ENCODE measurements around the gene FGF1. TPM values are rescaled to one million over a fixed set of nuclear protein-coding genes. Genes with fewer than 3 reads are reported as not detected.

FGF1 gene
- total and polyA plus RNA-seq, 2 donors (not counting 1 experiment from before 2014, with no cell fraction given), result not detected

DNA sequence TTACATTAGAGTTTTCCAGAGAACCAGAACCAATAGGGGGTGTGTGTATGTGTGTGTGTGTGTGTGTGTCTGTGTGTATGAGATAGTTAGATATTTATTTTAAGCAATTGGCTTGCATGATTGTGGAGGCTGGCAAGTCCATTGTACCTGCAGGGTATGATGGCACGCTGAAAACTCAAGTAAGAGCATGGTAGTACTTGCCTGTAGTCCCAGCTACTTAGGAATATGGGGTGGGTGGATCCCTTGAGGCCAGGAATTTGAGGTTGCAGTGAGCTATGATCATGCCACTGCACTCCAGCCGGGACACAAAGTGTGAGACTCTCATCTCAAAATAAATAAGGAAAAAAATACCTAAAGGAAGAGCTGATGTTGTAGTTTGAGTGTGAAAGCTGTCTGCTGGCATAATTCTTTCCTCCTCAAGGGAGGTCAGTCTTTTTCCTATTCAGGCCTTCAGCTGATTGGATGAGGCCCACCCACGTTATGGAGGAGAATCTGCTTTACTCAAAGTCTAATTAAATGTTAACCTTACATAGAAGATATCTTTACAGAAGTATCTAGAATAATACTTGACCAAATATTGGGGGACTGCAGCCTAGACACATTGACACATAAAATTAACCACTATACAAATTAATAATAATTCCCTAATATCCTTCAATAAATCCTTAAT is 107.6 kb downstream of the FGF1 start:
- H3K9me3 ChIP-seq (ENCODE audit: control extremely low read depth in 1 of 3, control insufficient read depth in 2 of 3, insufficient read depth in 1 of 3, low read length in 2 of 3), result peaks cover 0 to 15% (median 6%) of the 10 kb centered on the region in 3 donors
- 71% methylated on average over 1 of the region's 3 CpGs for WGBS (ENCODE audit: insufficient coverage)
- no peak overlapping the region for H3K4me2 ChIP-seq (replicated peaks; ENCODE audit: low read depth, low read length, poor library complexity, severe bottlenecking)
- no peak overlapping the region for H3K4me3 ChIP-seq (ENCODE audit: control extremely low read depth in 1 of 5, extremely low read depth in 1 of 5, insufficient read depth in 1 of 5, low read depth in 2 of 5, low read length in 4 of 5)
- CTCF ChIA-PET, result no interaction called here
- H3K9me3 Mint-ChIP-seq (ENCODE audit: insufficient read depth), result peaks cover 5% of the 10 kb centered on the region
- peaks cover 14% of the 10 kb centered on the region for H3K4me1 Mint-ChIP-seq
- peaks cover 0 to 3% (median 3%) of the 10 kb centered on the region in 4 experiments for H3K27me3 ChIP-seq (replicated peaks in 1 of 4; ENCODE audit: control extremely low read depth in 1 of 4, control insufficient read depth in 3 of 4, insufficient read depth in 4 of 4, low read length in 3 of 4)
- no peaks in the 10 kb centered on the region for H3K36me3 ChIP-seq (replicated peaks in 1 of 2; ENCODE audit: control extremely low read depth in 1 of 2, control insufficient read depth in 1 of 2, extremely low read depth in 1 of 2, insufficient read depth in 2 of 2, low read length in 1 of 2)
- H3K9ac ChIP-seq (ENCODE audit: low read length), result no peak overlapping the region
- H2AFZ ChIP-seq (ENCODE audit: insufficient read depth, low read depth, low read length, poor library complexity, severe bottlenecking), result no peak overlapping the region
- DNase-seq (no peak), ATAC-seq (ENCODE audit: low read depth) (no peak)
- no peak overlapping the region for H3K27ac ChIP-seq (ENCODE audit: low read length in 2 of 2)
- TF ChIP-seq, protein P1, sequence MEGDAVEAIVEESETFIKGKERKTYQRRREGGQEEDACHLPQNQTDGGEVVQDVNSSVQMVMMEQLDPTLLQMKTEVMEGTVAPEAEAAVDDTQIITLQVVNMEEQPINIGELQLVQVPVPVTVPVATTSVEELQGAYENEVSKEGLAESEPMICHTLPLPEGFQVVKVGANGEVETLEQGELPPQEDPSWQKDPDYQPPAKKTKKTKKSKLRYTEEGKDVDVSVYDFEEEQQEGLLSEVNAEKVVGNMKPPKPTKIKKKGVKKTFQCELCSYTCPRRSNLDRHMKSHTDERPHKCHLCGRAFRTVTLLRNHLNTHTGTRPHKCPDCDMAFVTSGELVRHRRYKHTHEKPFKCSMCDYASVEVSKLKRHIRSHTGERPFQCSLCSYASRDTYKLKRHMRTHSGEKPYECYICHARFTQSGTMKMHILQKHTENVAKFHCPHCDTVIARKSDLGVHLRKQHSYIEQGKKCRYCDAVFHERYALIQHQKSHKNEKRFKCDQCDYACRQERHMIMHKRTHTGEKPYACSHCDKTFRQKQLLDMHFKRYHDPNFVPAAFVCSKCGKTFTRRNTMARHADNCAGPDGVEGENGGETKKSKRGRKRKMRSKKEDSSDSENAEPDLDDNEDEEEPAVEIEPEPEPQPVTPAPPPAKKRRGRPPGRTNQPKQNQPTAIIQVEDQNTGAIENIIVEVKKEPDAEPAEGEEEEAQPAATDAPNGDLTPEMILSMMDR (IDR thresholded peaks at IDR 0.05), result no peak
- no peak for TF ChIP-seq EZH2 (IDR thresholded peaks at IDR 0.05; ENCODE audit: borderline replicate concordance, insufficient read depth, low read depth, low read length, poor library complexity, severe bottlenecking)
- intact Hi-C loops (cut with micrococcal nuclease), result no loop called here
- H3K4me3 Mint-ChIP-seq, result no peak overlapping the region
- POLR2A ChIA-PET, result no interaction called here
- H3K27me3 Mint-ChIP-seq, result peaks cover 33% of the 10 kb centered on the region
- peaks cover 4 to 7% of the 10 kb centered on the region in 2 donors for H3K4me1 ChIP-seq (ENCODE audit: control insufficient read depth in 2 of 2, insufficient read depth in 2 of 2, low read length in 2 of 2)
- no peaks in the 10 kb centered on the region for H4K20me1 ChIP-seq (ENCODE audit: control insufficient read depth, insufficient read depth, low read length, poor library complexity, severe bottlenecking)
- H3K79me2 ChIP-seq (ENCODE audit: control insufficient read depth, insufficient read depth, low read length), result no peaks in the 10 kb centered on the region
- no peak overlapping the region for H3K27ac Mint-ChIP-seq

DNA sequence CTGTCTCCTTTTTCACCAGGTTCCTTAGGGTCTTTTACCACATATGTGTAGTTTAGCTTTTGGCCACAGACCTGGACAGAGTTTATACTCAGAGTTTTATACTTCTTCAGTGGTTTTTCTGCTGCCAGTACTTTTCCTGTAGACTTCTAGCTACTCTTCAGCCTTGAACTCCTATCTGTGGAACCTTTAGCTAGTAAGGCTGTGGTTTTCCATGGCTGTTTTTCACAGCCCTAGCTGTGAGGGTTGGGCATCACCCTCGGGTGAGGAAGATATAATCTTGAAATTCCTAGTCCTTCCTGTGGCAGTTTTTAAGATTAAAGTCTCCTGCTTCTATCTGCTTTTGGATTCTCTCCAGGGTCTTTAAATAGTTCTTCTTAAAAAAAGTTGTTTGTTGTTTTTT is 109.1 kb downstream of the FGF1 start:
- CTCF ChIA-PET, result no interaction called here
- H3K4me1 Mint-ChIP-seq, result peaks cover 14% of the 10 kb centered on the region

More for the DNA sequence above, 109.1 kb downstream of the FGF1 start:
- Histone ChIP-seq H3K27me3 (replicated peaks in 1 of 4; ENCODE audit: control extremely low read depth in 1 of 4, control insufficient read depth in 3 of 4, insufficient read depth in 4 of 4, low read length in 3 of 4) (peaks cover 0 to 3% (median 1%) of the 10 kb centered on the region in 4 experiments), H3K9me3 (ENCODE audit: control extremely low read depth in 1 of 3, control insufficient read depth in 2 of 3, insufficient read depth in 1 of 3, low read length in 2 of 3) (peaks cover 0 to 15% (median 6%) of the 10 kb centered on the region in 3 donors), H3K36me3 (replicated peaks in 1 of 2; ENCODE audit: control extremely low read depth in 1 of 2, control insufficient read depth in 1 of 2, extremely low read depth in 1 of 2, insufficient read depth in 2 of 2, low read length in 1 of 2) (no peaks in the 10 kb centered on the region), H3K27ac (ENCODE audit: low read length in 2 of 2) (no peak overlapping the region), H3K4me3 (ENCODE audit: control extremely low read depth in 1 of 5, extremely low read depth in 1 of 5, insufficient read depth in 1 of 5, low read depth in 2 of 5, low read length in 4 of 5) (no peak overlapping the region), H3K9ac (ENCODE audit: low read length) (no peak overlapping the region), H3K4me1 (ENCODE audit: control insufficient read depth in 2 of 2, insufficient read depth in 2 of 2, low read length in 2 of 2) (peaks cover 4 to 7% of the 10 kb centered on the region in 2 donors), H4K20me1 (ENCODE audit: control insufficient read depth, insufficient read depth, low read length, poor library complexity, severe bottlenecking) (no peaks in the 10 kb centered on the region), H2AFZ (ENCODE audit: insufficient read depth, low read depth, low read length, poor library complexity, severe bottlenecking) (no peak overlapping the region), H3K4me2 (replicated peaks; ENCODE audit: low read depth, low read length, poor library complexity, severe bottlenecking) (no peak overlapping the region), H3K79me2 (ENCODE audit: control insufficient read depth, insufficient read depth, low read length) (no peaks in the 10 kb centered on the region)
- POLR2A ChIA-PET, result no interaction called here
- intact Hi-C loops (cut with micrococcal nuclease), result no loop called here
- Mint-ChIP-seq H3K27me3 (peaks cover 28% of the 10 kb centered on the region), H3K27ac (no peak overlapping the region), H3K4me3 (no peak overlapping the region), H3K9me3 (ENCODE audit: insufficient read depth) (peaks cover 5% of the 10 kb centered on the region)
- ATAC-seq (ENCODE audit: low read depth), result no peak
- TF ChIP-seq, protein P1 (IDR thresholded peaks at IDR 0.05), result no peak
- no peak for TF ChIP-seq EZH2 (IDR thresholded peaks at IDR 0.05; ENCODE audit: borderline replicate concordance, insufficient read depth, low read depth, low read length, poor library complexity, severe bottlenecking)
- no CpG with 5 or more reads among the region's 1 CpG for WGBS (ENCODE audit: insufficient coverage)
- no peak for DNase-seq
